ENCODE results near the gene RBBP8NL. TPM values are rescaled to one million over a fixed set of nuclear protein-coding genes. Genes with fewer than 3 reads are reported as not detected.
A peak's percentile ranks its signal among the peaks of the same experiment; 100 is the strongest.

Gene RBBP8NL
- total RNA-seq, 8 experiments from 2014 or later = 0.05 to 0.24 (median 0.17) TPM; not detected in 4

GRCh38 chr20:62448038-62448437 is 20.7 kb upstream of the RBBP8NL start:
- Histone ChIP-seq H3K4me3 (no peak overlapping the region), H3K27ac (no peak overlapping the region), H3K4me1 (replicated peaks in 1 of 2) (peaks cover 28 to 32% of the 10 kb centered on the region in 2 donors)
- no peak for ATAC-seq (replicated peaks in 6 of 8)
- in situ Hi-C loops (cut with MboI; ENCODE audit: low pct_unique_long_range_greater_than_20kb in 2 of 9, low sequenced_read_pairs in 9 of 9, unreplicated experiment in 9 of 9) = no loop called here
- 61 to 100% (median 78%) methylated on average over 1 to 7 of the region's 10 CpGs; no CpG with 5 or more reads in 3 of the 10 experiments for WGBS, 10 experiments

- ATAC-seq (replicated peaks in 6 of 8) = no peak
- H3K4me3 ChIP-seq = no peak overlapping the region
- H3K4me1 ChIP-seq (replicated peaks in 1 of 2) = peaks cover 25 to 31% of the 10 kb centered on the region in 2 donors
- peak overlapping the region in 1 of 2 donors; percentile 13 for H3K27ac ChIP-seq
- 50 to 95% (median 75%) methylated on average over 2 to 20 of the region's 44 CpGs; no CpG with 5 or more reads in 4 of the 10 experiments for WGBS, 10 experiments
- in situ Hi-C loops (cut with MboI; ENCODE audit: low pct_unique_long_range_greater_than_20kb in 2 of 9, low sequenced_read_pairs in 9 of 9, unreplicated experiment in 9 of 9) = no loop called here
Observed at GRCh38 chr20:62446888-62447869, 19.8 kb upstream of the RBBP8NL start.

GRCh38 chr20:62446481-62446880 is 19.1 kb upstream of the RBBP8NL start:
- WGBS, 10 experiments = 90% methylated on average over 2 of the region's 12 CpGs; no CpG with 5 or more reads in 9 of the 10 experiments
- peak in 2 of 8 experiments; percentile 5 to 10 for ATAC-seq (replicated peaks in 6 of 8)
- peak overlapping the region in 1 of 2 donors; percentile 13 for H3K27ac ChIP-seq
- H3K4me1 ChIP-seq (replicated peaks in 1 of 2) = peaks cover 25 to 31% of the 10 kb centered on the region in 2 donors
- in situ Hi-C loops (cut with MboI; ENCODE audit: low pct_unique_long_range_greater_than_20kb in 2 of 9, low sequenced_read_pairs in 9 of 9, unreplicated experiment in 9 of 9) = no loop called here
- H3K4me3 ChIP-seq = no peak overlapping the region

GRCh38 chr20:62445553-62446340 is 18.4 kb upstream of the RBBP8NL start:
- 20 to 100% (median 50%) methylated on average over 1 to 8 of the region's 36 CpGs; no CpG with 5 or more reads in 5 of the 10 experiments for WGBS, 10 experiments
- peaks cover 27 to 32% of the 10 kb centered on the region in 2 donors for H3K4me1 ChIP-seq (replicated peaks in 1 of 2)
- H3K4me3 ChIP-seq = no peak overlapping the region
- in situ Hi-C loops (cut with MboI; ENCODE audit: low pct_unique_long_range_greater_than_20kb in 2 of 9, low sequenced_read_pairs in 9 of 9, unreplicated experiment in 9 of 9) = no loop called here
- H3K27ac ChIP-seq = no peak overlapping the region
- peak in 1 of 8 experiments; percentile 3 for ATAC-seq (replicated peaks in 6 of 8)

- Histone ChIP-seq H3K4me3 (no peak overlapping the region), H3K4me1 (replicated peaks in 1 of 2) (peaks cover 28 to 31% of the 10 kb centered on the region in 2 donors), H3K27ac (no peak overlapping the region)
- no peak for ATAC-seq (replicated peaks in 6 of 8)
- in situ Hi-C loops (cut with MboI; ENCODE audit: low pct_unique_long_range_greater_than_20kb in 2 of 9, low sequenced_read_pairs in 9 of 9, unreplicated experiment in 9 of 9) = no loop called here
- 93 to 100% (median 100%) methylated on average over 1 to 5 of the region's 6 CpGs; no CpG with 5 or more reads in 7 of the 10 experiments for WGBS, 10 experiments
Observed at GRCh38 chr20:62444286-62444685, 16.9 kb upstream of the RBBP8NL start.

GRCh38 chr20:62441987-62442539 is 14.7 kb upstream of the RBBP8NL start:
- H3K27ac ChIP-seq = no peak overlapping the region
- in situ Hi-C loops (cut with MboI; ENCODE audit: low pct_unique_long_range_greater_than_20kb in 2 of 9, low sequenced_read_pairs in 9 of 9, unreplicated experiment in 9 of 9) = no loop called here
- no peak overlapping the region for H3K4me3 ChIP-seq
- peak in 2 of 8 experiments; percentile 34 to 74 for ATAC-seq (replicated peaks in 6 of 8)
- H3K4me1 ChIP-seq (replicated peaks in 1 of 2) = peaks cover 16 to 23% of the 10 kb centered on the region in 2 donors
- 40 to 83% (median 71%) methylated on average over 1 to 9 of the region's 16 CpGs; no CpG with 5 or more reads in 4 of the 10 experiments for WGBS, 10 experiments

- 0 to 83% (median 60%) methylated on average over 1 to 3 of the region's 5 CpGs; no CpG with 5 or more reads in 3 of the 10 experiments for WGBS, 10 experiments
- no peak overlapping the region for H3K4me3 ChIP-seq
- in situ Hi-C loops (cut with MboI; ENCODE audit: low pct_unique_long_range_greater_than_20kb in 2 of 9, low sequenced_read_pairs in 9 of 9, unreplicated experiment in 9 of 9) = no loop called here
- H3K27ac ChIP-seq = no peak overlapping the region
- H3K4me1 ChIP-seq (replicated peaks in 1 of 2) = peaks cover 9 to 17% of the 10 kb centered on the region in 2 donors
- ATAC-seq (replicated peaks in 6 of 8) = no peak
Observed at GRCh38 chr20:62439218-62439617, 11.9 kb upstream of the RBBP8NL start.

GRCh38 chr20:62437927-62438326 is 10.6 kb upstream of the RBBP8NL start:
- no peak overlapping the region for H3K4me3 ChIP-seq
- no peak overlapping the region for H3K27ac ChIP-seq
- peaks cover 15 to 19% of the 10 kb centered on the region in 2 donors for H3K4me1 ChIP-seq (replicated peaks in 1 of 2)
- in situ Hi-C loops (cut with MboI; ENCODE audit: low pct_unique_long_range_greater_than_20kb in 2 of 9, low sequenced_read_pairs in 9 of 9, unreplicated experiment in 9 of 9) = no loop called here
- peak in 1 of 8 experiments; percentile 5 for ATAC-seq (replicated peaks in 6 of 8)
- 60 to 97% (median 86%) methylated on average over 1 to 6 of the region's 24 CpGs; no CpG with 5 or more reads in 6 of the 10 experiments for WGBS, 10 experiments

GRCh38 chr20:62437496-62437895 is 10.2 kb upstream of the RBBP8NL start:
- in situ Hi-C loops (cut with MboI; ENCODE audit: low pct_unique_long_range_greater_than_20kb in 2 of 9, low sequenced_read_pairs in 9 of 9, unreplicated experiment in 9 of 9) = no loop called here
- Histone ChIP-seq H3K27ac (no peak overlapping the region), H3K4me1 (replicated peaks in 1 of 2) (peaks cover 15 to 19% of the 10 kb centered on the region in 2 donors), H3K4me3 (no peak overlapping the region)
- WGBS, 10 experiments = 62 to 100% (median 81%) methylated on average over 1 to 11 of the region's 12 CpGs; no CpG with 5 or more reads in 3 of the 10 experiments
- ATAC-seq (replicated peaks in 6 of 8) = no peak

GRCh38 chr20:62436692-62437091 is 9.4 kb upstream of the RBBP8NL start:
- H3K4me1 ChIP-seq (replicated peaks in 1 of 2) = peaks cover 15 to 19% of the 10 kb centered on the region in 2 donors
- H3K27ac ChIP-seq = no peak overlapping the region
- H3K4me3 ChIP-seq = no peak overlapping the region
- ATAC-seq (replicated peaks in 6 of 8) = no peak
- 100% methylated on average over 1 of the region's 3 CpGs; no CpG with 5 or more reads in 7 of the 10 experiments for WGBS, 10 experiments
- in situ Hi-C loops (cut with MboI; ENCODE audit: low pct_unique_long_range_greater_than_20kb in 2 of 9, low sequenced_read_pairs in 9 of 9, unreplicated experiment in 9 of 9) = no loop called here

GRCh38 chr20:62433658-62434497 is 6.5 kb upstream of the RBBP8NL start:
- WGBS, 10 experiments = 8 to 84% (median 37%) methylated on average over 1 to 20 of the region's 32 CpGs; no CpG with 5 or more reads in 1 of the 10 experiments
- Histone ChIP-seq H3K27ac (no peak overlapping the region), H3K4me3 (no peak overlapping the region), H3K4me1 (replicated peaks in 1 of 2) (peaks cover 8 to 12% of the 10 kb centered on the region in 2 donors)
- in situ Hi-C loops (cut with MboI; ENCODE audit: low pct_unique_long_range_greater_than_20kb in 2 of 9, low sequenced_read_pairs in 9 of 9, unreplicated experiment in 9 of 9) = no loop called here
- peak in 1 of 8 experiments; percentile 28 for ATAC-seq (replicated peaks in 6 of 8)

Measured in motor neuron (in vitro differentiated cells).